CD8-positive, alpha-beta memory T cell (primary cell): Measurements from ENCODE around the gene SDF2. TPM values are rescaled to one million over a fixed set of nuclear protein-coding genes. Genes with fewer than 3 reads are reported as not detected.

Experiments
- polyA plus RNA-seq: library from polyadenylated mRNA; unstranded; fragments of 300-500 nt; fragmentation: Illumina TruSeq; gene quantifications from one replicate; pipeline ENCODE4 v1.2.3, GENCODE V29; 2021
- total RNA-seq, 2 experiments: library from RNA; stranded (reverse); gene quantifications; one replicate each; pipeline ENCODE4 v1.2.3, GENCODE V29; 2021

SDF2 gene
- total and polyA plus RNA-seq, 3 experiments from 2014 or later, result 51.4 to 94.9 (median 55.1) TPM

Other genes with a start within 250 kb of the SDF2 start
- not detected for gene SLC13A2, start 188.3 kb downstream of the SDF2 start, total RNA-seq
- not detected for gene SLC13A2, start 188.3 kb downstream of the SDF2 start, polyA plus RNA-seq
- gene FOXN1, start 155.6 kb downstream of the SDF2 start, total RNA-seq, result not detected
- gene FOXN1, start 155.6 kb downstream of the SDF2 start, polyA plus RNA-seq, result not detected
- gene UNC119, start 109.3 kb downstream of the SDF2 start, total RNA-seq, result 10 to 100 TPM; 28.9 to 29.1 TPM
- 21.9 TPM for gene UNC119, start 109.3 kb downstream of the SDF2 start, polyA plus RNA-seq
- gene PIGS, start 90.4 kb downstream of the SDF2 start, total RNA-seq, result 10 to 100 TPM; 48.7 to 50.0 TPM
- 61.0 TPM for gene PIGS, start 90.4 kb downstream of the SDF2 start, polyA plus RNA-seq
- 10 to 100 TPM; 12.8 to 13.6 TPM for gene ALDOC, start 85.0 kb downstream of the SDF2 start, total RNA-seq
- 58.2 TPM for gene ALDOC, start 85.0 kb downstream of the SDF2 start, polyA plus RNA-seq
- 10 to 100 TPM; 77.8 to 79.7 TPM for gene SPAG5, start 62.9 kb downstream of the SDF2 start, total RNA-seq
- gene SPAG5, start 62.9 kb downstream of the SDF2 start, polyA plus RNA-seq, result 3.5 TPM
- gene RSKR, start 47.7 kb downstream of the SDF2 start, total RNA-seq, result 10 to 100 TPM; 18.4 to 19.3 TPM
- gene RSKR, start 47.7 kb downstream of the SDF2 start, polyA plus RNA-seq, result 0.22 TPM
- 100 to 1,000 TPM; 176 to 192 TPM for gene BLTP2, start 16.7 kb downstream of the SDF2 start, total RNA-seq
- 44.5 TPM for gene BLTP2, start 16.7 kb downstream of the SDF2 start, polyA plus RNA-seq
- gene SUPT6H, start 299 bp upstream of the SDF2 start, total RNA-seq, result 10 to 100 TPM; 80.0 to 88.4 TPM
- gene SUPT6H, start 299 bp upstream of the SDF2 start, polyA plus RNA-seq, result 20.1 TPM
- 1 to 10 TPM; 4.7 to 4.9 TPM for gene PROCA1, start 50.0 kb upstream of the SDF2 start, total RNA-seq
- 1.2 TPM for gene PROCA1, start 50.0 kb upstream of the SDF2 start, polyA plus RNA-seq
- gene RAB34, start 56.0 kb upstream of the SDF2 start, total RNA-seq, result 1 to 10 TPM; 7.9 to 8.3 TPM
- gene RAB34, start 56.0 kb upstream of the SDF2 start, polyA plus RNA-seq, result 2.6 TPM
- gene RPL23A, start 58.1 kb upstream of the SDF2 start, total RNA-seq, result 1,000 to 10,000 TPM; 2,670 to 2,692 TPM
- 5,358 TPM for gene RPL23A, start 58.1 kb upstream of the SDF2 start, polyA plus RNA-seq
- gene TLCD1, start 64.3 kb upstream of the SDF2 start, total RNA-seq, result 10 to 100 TPM; 36.5 to 38.9 TPM
- gene TLCD1, start 64.3 kb upstream of the SDF2 start, polyA plus RNA-seq, result not detected
- gene NEK8, start 66.9 kb upstream of the SDF2 start, total RNA-seq, result 1 to 10 TPM; 8.0 to 8.8 TPM
- gene NEK8, start 66.9 kb upstream of the SDF2 start, polyA plus RNA-seq, result 2.5 TPM
- gene TRAF4, start 82.1 kb upstream of the SDF2 start, total RNA-seq, result 100 to 1,000 TPM; 176 to 182 TPM
- 2.7 TPM for gene TRAF4, start 82.1 kb upstream of the SDF2 start, polyA plus RNA-seq
- gene FAM222B, start 180.9 kb upstream of the SDF2 start, total RNA-seq, result 10 to 100 TPM; 20.6 to 21.5 TPM
- 19.3 TPM for gene FAM222B, start 180.9 kb upstream of the SDF2 start, polyA plus RNA-seq
- 10 to 100 TPM; 84.1 to 86.2 TPM for gene ERAL1, start 193.1 kb upstream of the SDF2 start, total RNA-seq
- 44.7 TPM for gene ERAL1, start 193.1 kb upstream of the SDF2 start, polyA plus RNA-seq
- 100 to 1,000 TPM; 113 to 115 TPM for gene FLOT2, start 235.8 kb upstream of the SDF2 start, total RNA-seq
- 268 TPM for gene FLOT2, start 235.8 kb upstream of the SDF2 start, polyA plus RNA-seq
- 10 to 100 TPM; 32.6 to 34.7 TPM for gene DHRS13, start 241.2 kb upstream of the SDF2 start, total RNA-seq
- 26.5 TPM for gene DHRS13, start 241.2 kb upstream of the SDF2 start, polyA plus RNA-seq